ENCODE measurements around the gene RIMBP2.

The RIMBP2 gene

DNA sequence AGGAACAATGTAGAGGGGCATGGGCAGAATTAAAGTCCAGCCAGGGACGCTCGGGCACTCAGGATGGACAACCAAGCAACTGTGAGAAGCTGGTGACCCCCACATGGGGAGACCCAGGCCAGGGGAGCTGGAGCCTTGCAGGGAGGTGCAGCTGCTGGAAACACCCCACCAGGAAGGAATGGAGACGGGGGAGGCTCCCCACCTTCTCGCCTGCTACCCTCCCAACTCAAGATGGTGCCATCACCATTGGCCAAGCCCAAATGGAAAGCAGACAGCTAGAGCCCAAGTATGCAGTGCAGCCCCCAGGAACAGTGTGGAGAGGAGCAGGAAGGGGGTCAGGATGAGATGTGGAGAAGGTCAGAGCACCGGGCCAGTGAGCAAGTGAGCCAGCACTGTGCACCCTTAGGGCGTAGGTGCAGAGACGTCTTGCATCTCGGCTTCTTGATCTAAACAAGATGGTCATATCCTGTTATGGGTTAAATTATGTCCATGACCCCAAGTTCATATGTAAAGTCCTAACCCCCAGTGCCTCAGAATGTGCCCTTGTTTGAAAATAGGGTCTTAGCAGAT lies 159.5 kb downstream of the RIMBP2 start:
- no peak for DNase-seq (ENCODE audit: low read depth, low spot score)
- POLR2A ChIA-PET = no interaction called here
- TF ChIP-seq, protein P1, sequence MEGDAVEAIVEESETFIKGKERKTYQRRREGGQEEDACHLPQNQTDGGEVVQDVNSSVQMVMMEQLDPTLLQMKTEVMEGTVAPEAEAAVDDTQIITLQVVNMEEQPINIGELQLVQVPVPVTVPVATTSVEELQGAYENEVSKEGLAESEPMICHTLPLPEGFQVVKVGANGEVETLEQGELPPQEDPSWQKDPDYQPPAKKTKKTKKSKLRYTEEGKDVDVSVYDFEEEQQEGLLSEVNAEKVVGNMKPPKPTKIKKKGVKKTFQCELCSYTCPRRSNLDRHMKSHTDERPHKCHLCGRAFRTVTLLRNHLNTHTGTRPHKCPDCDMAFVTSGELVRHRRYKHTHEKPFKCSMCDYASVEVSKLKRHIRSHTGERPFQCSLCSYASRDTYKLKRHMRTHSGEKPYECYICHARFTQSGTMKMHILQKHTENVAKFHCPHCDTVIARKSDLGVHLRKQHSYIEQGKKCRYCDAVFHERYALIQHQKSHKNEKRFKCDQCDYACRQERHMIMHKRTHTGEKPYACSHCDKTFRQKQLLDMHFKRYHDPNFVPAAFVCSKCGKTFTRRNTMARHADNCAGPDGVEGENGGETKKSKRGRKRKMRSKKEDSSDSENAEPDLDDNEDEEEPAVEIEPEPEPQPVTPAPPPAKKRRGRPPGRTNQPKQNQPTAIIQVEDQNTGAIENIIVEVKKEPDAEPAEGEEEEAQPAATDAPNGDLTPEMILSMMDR (IDR thresholded peaks at IDR 0.05; ENCODE audit: insufficient read depth, low read length, missing control alignments) = no peak
- CTCF ChIA-PET = no interaction called here
- H3K4me3 ChIP-seq (ENCODE audit: low read depth, low read length) = no peak overlapping the region

GRCh38 chr12:130555628-130556485 lies 160.2 kb downstream of the RIMBP2 start:
- CTCF ChIA-PET = no interaction called here
- POLR2A ChIA-PET = no interaction called here
- no peak for DNase-seq (ENCODE audit: low read depth, low spot score)
- TF ChIP-seq, protein P1 (IDR thresholded peaks at IDR 0.05; ENCODE audit: insufficient read depth, low read length, missing control alignments) = no peak
- no peak overlapping the region for H3K4me3 ChIP-seq (ENCODE audit: low read depth, low read length)

- TF ChIP-seq, protein P1 (IDR thresholded peaks at IDR 0.05; ENCODE audit: insufficient read depth, low read length, missing control alignments) = no peak
- H3K4me3 ChIP-seq (ENCODE audit: low read depth, low read length) = no peak overlapping the region
- POLR2A ChIA-PET = no interaction called here
- DNase-seq (ENCODE audit: low read depth, low spot score) = no peak
- CTCF ChIA-PET = no interaction called here
These were observed 160.9 kb downstream of the RIMBP2 start for GRCh38 chr12:130555221-130555620.

DNA sequence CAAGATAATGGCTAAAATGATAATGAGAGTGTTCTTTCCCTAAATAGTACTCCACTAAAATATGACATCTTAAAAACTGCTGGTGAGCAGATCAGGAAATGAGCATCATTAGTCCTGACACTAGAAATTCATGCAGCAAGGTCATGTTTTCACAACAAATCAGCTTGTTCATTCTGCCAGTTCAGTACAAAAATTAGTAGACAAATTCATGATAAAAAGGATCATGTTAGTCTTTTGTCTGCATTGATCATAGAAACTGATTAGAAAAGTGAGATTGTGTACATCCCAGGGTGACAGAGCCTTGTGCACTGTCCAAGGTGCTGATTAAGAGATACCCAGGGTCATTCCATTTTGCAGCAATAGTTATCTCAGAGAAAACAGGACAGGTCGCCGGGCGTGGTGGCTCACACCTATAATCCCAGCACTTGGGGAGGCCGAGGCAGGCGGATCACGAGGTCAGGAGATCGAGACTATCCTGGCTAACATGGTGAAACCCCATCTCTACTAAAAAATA lies 163.6 kb downstream of the RIMBP2 start:
- TF ChIP-seq, protein P1 (IDR thresholded peaks at IDR 0.05; ENCODE audit: insufficient read depth, low read length, missing control alignments) = no peak
- POLR2A ChIA-PET = no interaction called here
- CTCF ChIA-PET = no interaction called here
- no peak for DNase-seq (ENCODE audit: low read depth, low spot score)
- no peak overlapping the region for H3K4me3 ChIP-seq (ENCODE audit: low read depth, low read length)

GRCh38 chr12:130549361-130549760 lies 166.7 kb downstream of the RIMBP2 start:
- no peak overlapping the region for H3K4me3 ChIP-seq (ENCODE audit: low read depth, low read length)
- ChIA-PET CTCF (no interaction called here), POLR2A (no interaction called here)
- no peak for DNase-seq (ENCODE audit: low read depth, low spot score)
- TF ChIP-seq, protein P1 (IDR thresholded peaks at IDR 0.05; ENCODE audit: insufficient read depth, low read length, missing control alignments) = no peak

DNA sequence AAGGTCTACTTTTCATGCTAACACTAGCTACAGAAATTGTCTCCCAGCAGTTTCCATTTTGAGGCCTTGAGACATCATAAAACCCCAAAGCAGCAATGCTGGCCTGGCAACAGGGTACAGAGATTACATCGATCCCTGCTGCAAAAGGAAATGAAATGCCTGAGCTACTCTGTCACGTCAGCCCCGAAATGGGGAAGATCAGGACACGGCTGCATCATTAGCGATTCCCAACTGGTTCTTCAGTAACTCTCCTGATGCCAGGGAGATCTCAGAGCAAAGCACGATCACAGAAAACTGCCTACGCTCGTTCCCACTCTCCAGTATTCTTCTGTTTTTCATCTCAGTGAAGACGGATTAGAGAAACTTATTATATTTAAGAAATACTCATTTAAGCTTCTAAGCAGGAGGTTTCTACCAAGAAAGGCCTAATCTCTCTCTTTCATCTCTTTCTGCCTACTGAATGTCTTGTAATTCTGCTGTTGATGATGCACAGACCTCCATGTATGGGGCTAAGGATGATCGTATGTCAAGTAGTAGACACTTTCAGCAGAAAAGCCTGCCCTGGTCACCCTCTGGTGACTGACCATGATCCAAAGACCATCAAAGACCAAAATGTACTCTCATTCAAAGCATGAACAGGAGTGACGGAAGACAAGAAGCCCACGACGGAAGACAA lies 168.5 kb downstream of the RIMBP2 start:
- CTCF ChIA-PET = no interaction called here
- TF ChIP-seq, protein P1 (IDR thresholded peaks at IDR 0.05; ENCODE audit: insufficient read depth, low read length, missing control alignments) = no peak
- no peak for DNase-seq (ENCODE audit: low read depth, low spot score)
- no peak overlapping the region for H3K4me3 ChIP-seq (ENCODE audit: low read depth, low read length)
- POLR2A ChIA-PET = no interaction called here

All from AG04449 (cell line).